Measurements from ENCODE around the gene CRACDL. TPM values are rescaled to one million over a fixed set of nuclear protein-coding genes. Genes with fewer than 3 reads are reported as not detected.

CRACDL gene
- polyA plus RNA-seq, 1 donor (not counting 4 experiments of a cell fraction or from before 2014, with no cell fraction given), result 1.6 TPM

- Histone ChIP-seq H3K9me3 (ENCODE audit: control insufficient read depth, low read depth, low read length) (no peaks in the 10 kb centered on the region), H4K20me1 (ENCODE audit: control insufficient read depth, extremely low read depth, insufficient read depth, low read length) (no peaks in the 10 kb centered on the region), H3K9me1 (ENCODE audit: control insufficient read depth, extremely low read depth, insufficient read depth, low read length) (no peaks in the 10 kb centered on the region), H3K27me3 (ENCODE audit: control insufficient read depth, extremely low read depth, insufficient read depth, low read length) (no peaks in the 10 kb centered on the region), H3K9ac (ENCODE audit: control insufficient read depth, extremely low read depth, insufficient read depth, low read length) (no peak overlapping the region), H3K4me2 (ENCODE audit: control insufficient read depth, extremely low read depth, insufficient read depth, low read depth, low read length) (no peak overlapping the region), H3K36me3 (ENCODE audit: control insufficient read depth in 2 of 2, extremely low read depth in 1 of 2, insufficient read depth in 2 of 2, low read length in 2 of 2) (no peaks in the 10 kb centered on the region), H3K27ac (ENCODE audit: control insufficient read depth, insufficient read depth, low read length) (no peak overlapping the region), H3K4me3 (ENCODE audit: control insufficient read depth in 2 of 3, extremely low read depth in 1 of 3, insufficient read depth in 2 of 3, low read depth in 1 of 3, low read length in 3 of 3) (no peak overlapping the region), H2AFZ (ENCODE audit: control insufficient read depth, low read length) (no peak overlapping the region), H3K4me1 (ENCODE audit: control insufficient read depth, extremely low read depth, insufficient read depth, low read length) (no peaks in the 10 kb centered on the region), H3K79me2 (ENCODE audit: control insufficient read depth, insufficient read depth, low read length) (no peaks in the 10 kb centered on the region)
- no peak for FAIRE-seq
- dilution Hi-C loops (cut with MboI; ENCODE audit: extremely low pct_ligation_motif_present, low sequenced_read_pairs), result no loop called here
- no peak for DNase-seq (ENCODE audit: low read depth, low spot score)
- no peak for TF ChIP-seq CTCF (optimal IDR thresholded peaks at IDR 0.05 in 1 of 3, IDR thresholded peaks at IDR 0.05 in 1 of 3, conservative IDR thresholded peaks at IDR 0.05 in 1 of 3; ENCODE audit: extremely low read depth in 1 of 3, insufficient read depth in 2 of 3, low read length in 3 of 3)
- no peak for TF ChIP-seq EZH2 (IDR thresholded peaks at IDR 0.05; ENCODE audit: low read length)
Measured at GRCh38 chr2:98972582-98973167, 36.6 kb upstream of the CRACDL start.

- dilution Hi-C loops (cut with MboI; ENCODE audit: extremely low pct_ligation_motif_present, low sequenced_read_pairs), result no loop called here
- TF ChIP-seq CTCF (optimal IDR thresholded peaks at IDR 0.05 in 1 of 3, IDR thresholded peaks at IDR 0.05 in 1 of 3, conservative IDR thresholded peaks at IDR 0.05 in 1 of 3; ENCODE audit: extremely low read depth in 1 of 3, insufficient read depth in 2 of 3, low read length in 3 of 3), result no peak
- no peak for TF ChIP-seq EZH2 (IDR thresholded peaks at IDR 0.05; ENCODE audit: low read length)
- H3K27me3 ChIP-seq (ENCODE audit: control insufficient read depth, extremely low read depth, insufficient read depth, low read length), result no peaks in the 10 kb centered on the region
- H4K20me1 ChIP-seq (ENCODE audit: control insufficient read depth, extremely low read depth, insufficient read depth, low read length), result no peaks in the 10 kb centered on the region
- no peak overlapping the region for H3K4me3 ChIP-seq (ENCODE audit: control insufficient read depth in 2 of 3, extremely low read depth in 1 of 3, insufficient read depth in 2 of 3, low read depth in 1 of 3, low read length in 3 of 3)
- H3K9me3 ChIP-seq (ENCODE audit: control insufficient read depth, low read depth, low read length), result no peaks in the 10 kb centered on the region
- no peaks in the 10 kb centered on the region for H3K79me2 ChIP-seq (ENCODE audit: control insufficient read depth, insufficient read depth, low read length)
- H3K36me3 ChIP-seq (ENCODE audit: control insufficient read depth in 2 of 2, extremely low read depth in 1 of 2, insufficient read depth in 2 of 2, low read length in 2 of 2), result no peaks in the 10 kb centered on the region
- DNase-seq (ENCODE audit: low read depth, low spot score) (no peak), FAIRE-seq (no peak)
- H3K9me1 ChIP-seq (ENCODE audit: control insufficient read depth, extremely low read depth, insufficient read depth, low read length), result no peaks in the 10 kb centered on the region
- H3K27ac ChIP-seq (ENCODE audit: control insufficient read depth, insufficient read depth, low read length), result no peak overlapping the region
- H2AFZ ChIP-seq (ENCODE audit: control insufficient read depth, low read length), result no peak overlapping the region
- H3K9ac ChIP-seq (ENCODE audit: control insufficient read depth, extremely low read depth, insufficient read depth, low read length), result no peak overlapping the region
- no peak overlapping the region for H3K4me2 ChIP-seq (ENCODE audit: control insufficient read depth, extremely low read depth, insufficient read depth, low read depth, low read length)
- H3K4me1 ChIP-seq (ENCODE audit: control insufficient read depth, extremely low read depth, insufficient read depth, low read length), result no peaks in the 10 kb centered on the region
Measured at GRCh38 chr2:98959810-98960507, 23.9 kb upstream of the CRACDL start.

Measured in keratinocyte (primary cell).